ENCODE measurements around the gene NFASC. TPM values are rescaled to one million over a fixed set of nuclear protein-coding genes. Genes with fewer than 3 reads are reported as not detected.

Gene NFASC
- total and polyA plus RNA-seq, 2 donors from 2014 or later = 23.2 to 29.9 TPM

DNA sequence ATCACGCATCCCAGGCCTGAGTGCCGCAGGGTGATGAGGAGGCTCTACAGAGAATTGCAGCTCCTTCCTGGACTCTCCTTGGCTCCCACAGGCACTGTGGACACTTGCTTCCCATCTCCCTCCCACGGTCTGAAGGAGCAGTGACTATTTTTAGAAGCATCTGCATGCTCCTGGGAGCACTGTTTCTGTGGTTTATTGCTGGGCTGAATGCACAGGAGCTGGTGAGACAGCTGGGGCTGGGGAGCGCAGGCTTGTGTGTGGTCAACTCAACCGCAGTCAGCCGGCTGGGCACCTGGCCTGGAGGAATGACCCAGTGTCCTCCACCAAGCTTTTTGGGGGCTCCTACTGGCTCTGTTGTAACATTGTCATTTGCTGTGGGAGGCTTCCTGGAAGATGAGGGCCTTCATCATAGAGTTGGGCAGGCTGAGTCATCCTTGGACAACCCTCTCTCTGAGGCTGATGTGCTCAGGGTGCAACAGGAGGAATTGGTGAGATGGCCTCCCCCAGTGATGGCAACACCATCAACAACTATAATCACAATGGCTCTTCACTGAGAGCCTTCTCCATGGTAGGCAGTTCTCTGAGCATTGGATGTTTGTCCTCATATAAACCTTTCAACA lies 1.7 kb downstream of the NFASC start:
- TF ChIP-seq, protein P1, sequence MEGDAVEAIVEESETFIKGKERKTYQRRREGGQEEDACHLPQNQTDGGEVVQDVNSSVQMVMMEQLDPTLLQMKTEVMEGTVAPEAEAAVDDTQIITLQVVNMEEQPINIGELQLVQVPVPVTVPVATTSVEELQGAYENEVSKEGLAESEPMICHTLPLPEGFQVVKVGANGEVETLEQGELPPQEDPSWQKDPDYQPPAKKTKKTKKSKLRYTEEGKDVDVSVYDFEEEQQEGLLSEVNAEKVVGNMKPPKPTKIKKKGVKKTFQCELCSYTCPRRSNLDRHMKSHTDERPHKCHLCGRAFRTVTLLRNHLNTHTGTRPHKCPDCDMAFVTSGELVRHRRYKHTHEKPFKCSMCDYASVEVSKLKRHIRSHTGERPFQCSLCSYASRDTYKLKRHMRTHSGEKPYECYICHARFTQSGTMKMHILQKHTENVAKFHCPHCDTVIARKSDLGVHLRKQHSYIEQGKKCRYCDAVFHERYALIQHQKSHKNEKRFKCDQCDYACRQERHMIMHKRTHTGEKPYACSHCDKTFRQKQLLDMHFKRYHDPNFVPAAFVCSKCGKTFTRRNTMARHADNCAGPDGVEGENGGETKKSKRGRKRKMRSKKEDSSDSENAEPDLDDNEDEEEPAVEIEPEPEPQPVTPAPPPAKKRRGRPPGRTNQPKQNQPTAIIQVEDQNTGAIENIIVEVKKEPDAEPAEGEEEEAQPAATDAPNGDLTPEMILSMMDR (IDR thresholded peaks at IDR 0.05; ENCODE audit: borderline replicate concordance, extremely low read depth, insufficient read depth) = no peak
- intact Hi-C loops (cut with DNase I) = no loop called here
- H3K27ac ChIP-seq (ENCODE audit: low read depth in 2 of 2, low read length in 2 of 2) = peak overlapping the region in 1 of 2 donors; percentile 23
- H3K4me3 ChIP-seq (ENCODE audit: low read length in 3 of 3) = peak overlapping the region in 1 of 3 donors; percentile 5
- H3K27me3 ChIP-seq (ENCODE audit: control insufficient read depth, insufficient read depth, low read length) = no peaks in the 10 kb centered on the region
- peaks cover 0 to 16% (median 0%) of the 10 kb centered on the region in 3 donors for H3K4me1 ChIP-seq (ENCODE audit: control insufficient read depth in 2 of 3, insufficient read depth in 2 of 3, low read depth in 1 of 3, low read length in 3 of 3)
- no peaks in the 10 kb centered on the region for H3K9me3 ChIP-seq (ENCODE audit: control insufficient read depth in 2 of 3, insufficient read depth in 1 of 3, low read length in 3 of 3)
- FAIRE-seq (no peak), DNase-seq (peak in 1 of 5 donors; percentile 12)
- no peaks in the 10 kb centered on the region for H3K36me3 ChIP-seq (ENCODE audit: control insufficient read depth in 2 of 3, insufficient read depth in 3 of 3, low read length in 3 of 3)
- no peak overlapping the region for H3K9ac ChIP-seq (ENCODE audit: low read length in 3 of 3)

DNA sequence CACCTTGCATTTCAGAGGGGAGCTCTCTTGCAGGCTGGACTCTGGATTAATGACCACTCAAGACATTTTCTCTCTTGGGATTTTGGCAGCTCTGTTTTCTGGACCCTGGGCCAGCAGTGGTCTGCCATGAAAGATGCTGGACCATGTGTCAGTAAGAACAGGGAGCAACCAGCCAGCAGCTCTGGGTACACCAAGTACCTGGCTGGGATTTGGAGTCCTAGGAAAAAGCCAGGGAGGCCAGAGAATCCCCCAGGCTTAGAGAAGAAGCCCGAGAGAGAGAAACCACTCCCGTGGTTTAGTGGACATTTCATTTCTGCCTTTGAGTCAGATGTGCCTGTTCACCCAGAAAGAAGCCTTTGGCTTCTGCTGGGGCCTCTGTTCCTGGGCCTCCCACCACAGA lies 2.5 kb downstream of the NFASC start:
- DNase-seq (peak in 1 of 5 donors; percentile 4), FAIRE-seq (no peak)
- Histone ChIP-seq H3K27ac (ENCODE audit: low read depth in 2 of 2, low read length in 2 of 2) (no peak overlapping the region), H3K36me3 (ENCODE audit: control insufficient read depth in 2 of 3, insufficient read depth in 3 of 3, low read length in 3 of 3) (no peaks in the 10 kb centered on the region), H3K9ac (ENCODE audit: low read length in 3 of 3) (no peak overlapping the region), H3K27me3 (ENCODE audit: control insufficient read depth, insufficient read depth, low read length) (no peaks in the 10 kb centered on the region), H3K4me1 (ENCODE audit: control insufficient read depth in 2 of 3, insufficient read depth in 2 of 3, low read depth in 1 of 3, low read length in 3 of 3) (peaks cover 0 to 9% (median 0%) of the 10 kb centered on the region in 3 donors), H3K4me3 (ENCODE audit: low read length in 3 of 3) (no peak overlapping the region), H3K9me3 (ENCODE audit: control insufficient read depth in 2 of 3, insufficient read depth in 1 of 3, low read length in 3 of 3) (no peaks in the 10 kb centered on the region)
- intact Hi-C loops (cut with DNase I) = no loop called here
- TF ChIP-seq, protein P1 (IDR thresholded peaks at IDR 0.05; ENCODE audit: borderline replicate concordance, extremely low read depth, insufficient read depth) = no peak

DNA sequence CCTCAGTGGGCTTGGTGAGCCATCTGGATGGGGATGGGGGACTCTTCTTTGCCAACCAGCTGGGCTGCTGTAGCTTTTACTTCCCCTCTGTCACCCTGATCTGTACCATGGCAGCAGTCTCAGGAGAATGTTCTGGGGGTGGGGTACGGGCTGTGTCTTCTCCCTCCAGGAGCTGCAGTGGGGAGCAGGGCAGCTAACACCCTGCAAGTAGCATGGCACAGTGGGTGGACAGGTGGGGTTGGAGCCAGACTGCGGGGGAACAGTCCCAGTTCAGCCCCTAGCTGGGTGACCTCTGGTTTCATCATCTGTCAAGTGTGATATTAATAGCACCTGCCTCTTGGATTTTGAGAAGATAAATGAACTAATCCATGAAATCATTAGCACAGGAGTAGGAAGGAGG lies 3.1 kb downstream of the NFASC start:
- Histone ChIP-seq H3K9ac (ENCODE audit: low read length in 3 of 3) (no peak overlapping the region), H3K9me3 (ENCODE audit: control insufficient read depth in 2 of 3, insufficient read depth in 1 of 3, low read length in 3 of 3) (no peaks in the 10 kb centered on the region), H3K27ac (ENCODE audit: low read depth in 2 of 2, low read length in 2 of 2) (no peak overlapping the region), H3K36me3 (ENCODE audit: control insufficient read depth in 2 of 3, insufficient read depth in 3 of 3, low read length in 3 of 3) (no peaks in the 10 kb centered on the region), H3K4me3 (ENCODE audit: low read length in 3 of 3) (no peak overlapping the region), H3K27me3 (ENCODE audit: control insufficient read depth, insufficient read depth, low read length) (no peaks in the 10 kb centered on the region), H3K4me1 (ENCODE audit: control insufficient read depth in 2 of 3, insufficient read depth in 2 of 3, low read depth in 1 of 3, low read length in 3 of 3) (peaks cover 0 to 4% (median 1%) of the 10 kb centered on the region in 3 donors)
- TF ChIP-seq, protein P1 (IDR thresholded peaks at IDR 0.05; ENCODE audit: borderline replicate concordance, extremely low read depth, insufficient read depth) = no peak
- FAIRE-seq = no peak
- intact Hi-C loops (cut with DNase I) = no loop called here
- peak in 1 of 5 donors; percentile 15 for DNase-seq

Measured in kidney (tissue), 14 donors.